ENCODE results near the gene PRSS2.

The PRSS2 gene

GRCh38 chr7:142767451-142767850 lies 3.3 kb upstream of the PRSS2 start:
- TF ChIP-seq REST (IDR thresholded peaks at IDR 0.05; ENCODE audit: insufficient read depth in 1 of 2, low read depth in 2 of 2, low read length in 2 of 2) (no peak), TAF1 (IDR thresholded peaks at IDR 0.05; ENCODE audit: borderline replicate concordance, insufficient read depth, low read length) (no peak), POLR2AphosphoS5 (IDR thresholded peaks at IDR 0.05; ENCODE audit: low read depth, low read length) (no peak), SIN3A (IDR thresholded peaks at IDR 0.05; ENCODE audit: borderline replicate concordance, insufficient read depth, low read length) (no peak), FOXP2 (optimal IDR thresholded peaks at IDR 0.05; ENCODE audit: borderline replicate concordance, extremely low read depth, extremely low read length, insufficient read depth) (no peak)

- TF ChIP-seq TAF1 (IDR thresholded peaks at IDR 0.05; ENCODE audit: borderline replicate concordance, insufficient read depth, low read length) (no peak), FOXP2 (optimal IDR thresholded peaks at IDR 0.05; ENCODE audit: borderline replicate concordance, extremely low read depth, extremely low read length, insufficient read depth) (no peak), SIN3A (IDR thresholded peaks at IDR 0.05; ENCODE audit: borderline replicate concordance, insufficient read depth, low read length) (no peak), REST (IDR thresholded peaks at IDR 0.05; ENCODE audit: insufficient read depth in 1 of 2, low read depth in 2 of 2, low read length in 2 of 2) (no peak), POLR2AphosphoS5 (IDR thresholded peaks at IDR 0.05; ENCODE audit: low read depth, low read length) (no peak)
Observed at GRCh38 chr7:142767861-142768260, 2.9 kb upstream of the PRSS2 start.

- no peak for TF ChIP-seq REST (IDR thresholded peaks at IDR 0.05; ENCODE audit: insufficient read depth in 1 of 2, low read depth in 2 of 2, low read length in 2 of 2)
- TF ChIP-seq POLR2AphosphoS5 (IDR thresholded peaks at IDR 0.05; ENCODE audit: low read depth, low read length): no peak
- no peak for TF ChIP-seq TAF1 (IDR thresholded peaks at IDR 0.05; ENCODE audit: borderline replicate concordance, insufficient read depth, low read length)
- no peak for TF ChIP-seq SIN3A (IDR thresholded peaks at IDR 0.05; ENCODE audit: borderline replicate concordance, insufficient read depth, low read length)
Observed at GRCh38 chr7:142771353-142771723, 568 bp downstream of the PRSS2 start.

DNA sequence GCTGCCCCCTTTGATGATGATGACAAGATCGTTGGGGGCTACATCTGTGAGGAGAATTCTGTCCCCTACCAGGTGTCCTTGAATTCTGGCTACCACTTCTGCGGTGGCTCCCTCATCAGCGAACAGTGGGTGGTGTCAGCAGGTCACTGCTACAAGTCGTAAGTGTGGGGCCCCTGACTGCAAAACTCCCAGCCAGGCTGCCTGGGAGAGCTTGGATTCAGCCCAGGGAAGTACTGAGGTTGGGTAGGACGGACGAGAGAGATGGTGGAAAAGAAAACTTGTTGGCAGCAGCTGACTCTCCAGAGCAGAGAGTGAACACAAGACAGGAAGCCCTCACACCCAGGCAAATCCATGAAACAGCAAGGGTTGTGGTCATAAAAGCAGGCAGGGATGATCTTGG lies 1.3 kb downstream of the PRSS2 start:
- no peak for TF ChIP-seq TAF1 (IDR thresholded peaks at IDR 0.05; ENCODE audit: borderline replicate concordance, insufficient read depth, low read length)
- no peak for TF ChIP-seq SIN3A (IDR thresholded peaks at IDR 0.05; ENCODE audit: borderline replicate concordance, insufficient read depth, low read length)
- no peak for TF ChIP-seq REST (IDR thresholded peaks at IDR 0.05; ENCODE audit: insufficient read depth in 1 of 2, low read depth in 2 of 2, low read length in 2 of 2)
- no peak for TF ChIP-seq POLR2AphosphoS5 (IDR thresholded peaks at IDR 0.05; ENCODE audit: low read depth, low read length)
- no peak for TF ChIP-seq FOXP2 (optimal IDR thresholded peaks at IDR 0.05; ENCODE audit: borderline replicate concordance, extremely low read depth, extremely low read length, insufficient read depth)

- TF ChIP-seq FOXP2 (optimal IDR thresholded peaks at IDR 0.05; ENCODE audit: borderline replicate concordance, extremely low read depth, extremely low read length, insufficient read depth): no peak
- no peak for TF ChIP-seq SIN3A (IDR thresholded peaks at IDR 0.05; ENCODE audit: borderline replicate concordance, insufficient read depth, low read length)
- no peak for TF ChIP-seq POLR2AphosphoS5 (IDR thresholded peaks at IDR 0.05; ENCODE audit: low read depth, low read length)
- no peak for TF ChIP-seq TAF1 (IDR thresholded peaks at IDR 0.05; ENCODE audit: borderline replicate concordance, insufficient read depth, low read length)
- no peak for TF ChIP-seq REST (IDR thresholded peaks at IDR 0.05; ENCODE audit: insufficient read depth in 1 of 2, low read depth in 2 of 2, low read length in 2 of 2)
Observed at GRCh38 chr7:142772673-142773072, 1.9 kb downstream of the PRSS2 start.
